ENCODE data around the gene ERICH4.

The ERICH4 gene

DNA sequence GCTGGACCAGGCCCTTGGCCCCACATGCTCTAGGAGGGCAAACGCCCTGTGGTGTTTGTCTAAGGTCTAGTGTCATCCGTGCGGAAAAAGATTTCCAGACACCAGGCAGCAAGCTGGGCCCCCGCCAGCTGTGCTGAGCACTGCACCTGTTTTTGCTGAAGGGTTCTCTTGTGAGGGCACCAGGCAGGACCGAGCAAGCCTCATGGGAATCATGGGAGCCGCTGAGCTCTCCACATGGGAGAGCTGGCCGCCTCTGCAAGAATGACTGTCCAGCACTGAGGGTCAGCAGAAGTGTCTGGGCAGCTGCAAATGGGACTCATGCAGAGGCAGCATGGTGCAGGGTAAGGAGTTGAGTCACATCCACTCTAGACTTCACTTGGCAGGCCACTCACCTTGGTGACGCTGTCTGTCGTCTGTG is 27.8 kb upstream of the ERICH4 start:
- Histone ChIP-seq H3K27me3 (ENCODE audit: control insufficient read depth, insufficient read depth, low read length) (no peaks in the 10 kb centered on the region), H3K4me1 (ENCODE audit: control insufficient read depth, insufficient read depth, low read length) (no peaks in the 10 kb centered on the region), H3K36me3 (ENCODE audit: control insufficient read depth, insufficient read depth, low read length) (peaks cover 56% of the 10 kb centered on the region), H3K4me3 (ENCODE audit: low read depth, low read length) (no peak overlapping the region), H3K27ac (ENCODE audit: low read depth, low read length) (no peak overlapping the region), H3K9ac (ENCODE audit: low read length) (no peak overlapping the region), H3K9me3 (ENCODE audit: control insufficient read depth, insufficient read depth, low read depth, low read length) (no peaks in the 10 kb centered on the region)

DNA sequence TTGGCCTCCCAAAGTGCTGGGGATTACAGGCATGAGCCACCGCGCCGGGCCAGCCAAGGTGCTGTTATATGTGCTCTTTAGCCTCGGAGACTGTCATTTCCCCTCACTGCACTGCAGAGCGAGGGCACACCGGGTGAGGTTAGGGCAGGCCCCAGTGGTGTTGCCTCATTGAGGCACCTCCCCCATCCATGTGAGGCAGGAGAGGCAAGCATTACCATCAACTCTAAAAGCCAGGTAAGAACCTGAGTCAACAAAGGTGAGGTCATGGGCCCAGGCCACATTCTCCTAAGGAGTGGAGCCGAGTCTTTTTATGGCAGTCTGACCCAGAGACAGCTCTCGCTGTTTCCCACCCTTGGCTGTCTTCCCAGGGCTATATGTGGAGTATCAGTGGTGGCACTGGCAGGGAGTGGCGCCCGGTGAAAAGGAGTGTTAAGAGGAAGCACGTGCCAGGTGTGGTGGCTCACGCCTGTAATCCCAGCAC is 26.7 kb upstream of the ERICH4 start:
- Histone ChIP-seq H3K9me3 (ENCODE audit: control insufficient read depth, insufficient read depth, low read depth, low read length) (no peaks in the 10 kb centered on the region), H3K36me3 (ENCODE audit: control insufficient read depth, insufficient read depth, low read length) (peaks cover 50% of the 10 kb centered on the region), H3K4me3 (ENCODE audit: low read depth, low read length) (no peak overlapping the region), H3K27ac (ENCODE audit: low read depth, low read length) (no peak overlapping the region), H3K4me1 (ENCODE audit: control insufficient read depth, insufficient read depth, low read length) (no peaks in the 10 kb centered on the region; the same call in 1 of the 2 replicates), H3K27me3 (ENCODE audit: control insufficient read depth, insufficient read depth, low read length) (no peaks in the 10 kb centered on the region), H3K9ac (ENCODE audit: low read length) (no peak overlapping the region)

DNA sequence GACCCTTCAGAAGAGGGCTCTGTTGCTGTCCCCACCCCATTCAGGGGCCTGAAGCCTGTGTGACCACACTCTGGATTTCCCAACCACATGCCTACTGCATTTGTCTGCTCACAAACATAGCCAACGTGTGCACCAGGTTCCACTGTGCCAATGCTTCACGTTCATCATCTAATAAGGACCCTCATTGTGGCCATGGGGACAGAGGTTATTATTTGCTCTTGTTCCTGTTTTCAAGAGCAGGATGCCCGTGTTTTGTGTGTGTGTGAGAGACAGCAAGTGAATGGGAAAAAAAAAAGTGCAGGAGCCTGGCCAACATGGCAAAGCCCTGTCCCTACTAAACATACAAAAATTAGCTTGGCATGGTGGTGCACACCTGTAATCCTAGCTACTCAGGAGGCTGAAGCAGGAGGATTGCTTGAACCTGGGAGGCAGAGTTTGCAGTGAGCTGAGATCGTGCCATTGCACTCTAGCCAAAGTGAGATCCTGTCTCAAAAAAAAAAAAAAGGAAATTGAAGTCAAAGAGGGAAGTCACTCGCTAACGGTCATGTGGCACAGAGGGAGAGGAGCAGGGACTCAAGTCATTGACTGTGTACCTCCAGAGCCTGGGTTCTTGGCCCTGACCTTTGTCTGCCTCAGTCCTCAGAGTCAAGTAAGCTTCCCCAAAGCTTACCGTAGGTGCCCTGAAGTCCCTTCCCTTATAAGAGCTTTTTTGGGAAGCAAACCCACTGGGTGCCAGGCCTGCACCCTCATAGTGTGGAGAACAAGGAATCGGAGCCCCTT is 22.7 kb upstream of the ERICH4 start:
- no peak overlapping the region for H3K4me3 ChIP-seq (ENCODE audit: low read depth, low read length)
- H3K36me3 ChIP-seq (ENCODE audit: control insufficient read depth, insufficient read depth, low read length): peaks cover 53% of the 10 kb centered on the region
- H3K27me3 ChIP-seq (ENCODE audit: control insufficient read depth, insufficient read depth, low read length): no peaks in the 10 kb centered on the region
- H3K9ac ChIP-seq (ENCODE audit: low read length): no peak overlapping the region
- H3K27ac ChIP-seq (ENCODE audit: low read depth, low read length): no peak overlapping the region
- no peaks in the 10 kb centered on the region; the same call in 1 of the 2 replicates for H3K4me1 ChIP-seq (ENCODE audit: control insufficient read depth, insufficient read depth, low read length)
- no peaks in the 10 kb centered on the region for H3K9me3 ChIP-seq (ENCODE audit: control insufficient read depth, insufficient read depth, low read depth, low read length)

DNA sequence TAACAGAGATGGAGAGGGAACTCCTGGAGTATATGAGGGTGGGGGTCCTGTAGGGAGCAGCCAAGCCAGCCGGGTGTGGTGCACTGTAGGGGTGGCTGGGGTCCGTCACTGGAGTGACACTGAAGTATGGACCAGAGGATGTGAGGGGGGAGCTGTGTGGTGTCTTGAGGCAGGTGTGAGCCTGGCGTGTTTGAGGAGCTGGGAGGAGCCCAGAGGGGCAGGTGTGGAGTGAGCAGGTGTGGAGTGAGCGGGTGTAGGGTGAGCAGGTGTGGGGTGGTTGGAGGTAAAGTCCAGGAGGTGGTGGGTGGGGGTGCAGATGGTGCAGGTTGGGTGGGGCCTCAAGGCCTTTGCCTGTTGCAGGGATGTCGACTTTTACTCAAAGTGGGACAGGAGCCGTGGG is 21.6 kb upstream of the ERICH4 start:
- no peak overlapping the region for H3K27ac ChIP-seq (ENCODE audit: low read depth, low read length)
- H3K36me3 ChIP-seq (ENCODE audit: control insufficient read depth, insufficient read depth, low read length): peaks cover 56% of the 10 kb centered on the region
- H3K9me3 ChIP-seq (ENCODE audit: control insufficient read depth, insufficient read depth, low read depth, low read length): no peaks in the 10 kb centered on the region
- H3K4me1 ChIP-seq (ENCODE audit: control insufficient read depth, insufficient read depth, low read length): no peaks in the 10 kb centered on the region; the same call in 1 of the 2 replicates
- H3K9ac ChIP-seq (ENCODE audit: low read length): no peak overlapping the region
- no peak overlapping the region for H3K4me3 ChIP-seq (ENCODE audit: low read depth, low read length)
- H3K27me3 ChIP-seq (ENCODE audit: control insufficient read depth, insufficient read depth, low read length): no peaks in the 10 kb centered on the region

GRCh38 chr19:41421973-41422372 is 21.0 kb upstream of the ERICH4 start:
- H3K27ac ChIP-seq (ENCODE audit: low read depth, low read length): no peak overlapping the region
- H3K9ac ChIP-seq (ENCODE audit: low read length): no peak overlapping the region
- H3K27me3 ChIP-seq (ENCODE audit: control insufficient read depth, insufficient read depth, low read length): no peaks in the 10 kb centered on the region
- no peak overlapping the region for H3K4me3 ChIP-seq (ENCODE audit: low read depth, low read length)
- H3K36me3 ChIP-seq (ENCODE audit: control insufficient read depth, insufficient read depth, low read length): peaks cover 56% of the 10 kb centered on the region
- H3K9me3 ChIP-seq (ENCODE audit: control insufficient read depth, insufficient read depth, low read depth, low read length): no peaks in the 10 kb centered on the region
- peaks cover 6% of the 10 kb centered on the region for H3K4me1 ChIP-seq (ENCODE audit: control insufficient read depth, insufficient read depth, low read length)

DNA sequence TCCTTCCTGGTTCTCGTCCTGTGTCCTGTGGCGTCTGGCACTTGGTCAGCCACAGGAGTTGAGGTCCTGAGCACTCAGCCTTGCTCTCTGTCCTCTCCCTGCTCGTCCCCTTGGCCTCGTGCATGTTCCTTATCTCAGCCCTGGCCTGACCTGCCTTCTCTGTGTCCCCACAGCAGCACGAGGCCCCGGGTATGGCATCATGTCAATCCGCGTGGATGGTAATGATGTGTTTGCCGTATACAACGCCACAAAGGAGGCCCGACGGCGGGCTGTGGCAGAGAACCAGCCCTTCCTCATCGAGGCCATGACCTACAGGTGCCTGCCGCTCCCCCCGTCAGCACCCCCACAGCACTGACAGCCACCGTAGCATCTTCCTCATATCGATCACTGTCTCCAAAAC is 20.5 kb upstream of the ERICH4 start:
- Histone ChIP-seq H3K9me3 (ENCODE audit: control insufficient read depth, insufficient read depth, low read depth, low read length) (no peaks in the 10 kb centered on the region), H3K27ac (ENCODE audit: low read depth, low read length) (no peak overlapping the region), H3K4me1 (ENCODE audit: control insufficient read depth, insufficient read depth, low read length) (peaks cover 7% of the 10 kb centered on the region), H3K9ac (ENCODE audit: low read length) (no peak overlapping the region), H3K4me3 (ENCODE audit: low read depth, low read length) (no peak overlapping the region), H3K36me3 (ENCODE audit: control insufficient read depth, insufficient read depth, low read length) (peaks cover 51% of the 10 kb centered on the region), H3K27me3 (ENCODE audit: control insufficient read depth, insufficient read depth, low read length) (no peaks in the 10 kb centered on the region)

DNA sequence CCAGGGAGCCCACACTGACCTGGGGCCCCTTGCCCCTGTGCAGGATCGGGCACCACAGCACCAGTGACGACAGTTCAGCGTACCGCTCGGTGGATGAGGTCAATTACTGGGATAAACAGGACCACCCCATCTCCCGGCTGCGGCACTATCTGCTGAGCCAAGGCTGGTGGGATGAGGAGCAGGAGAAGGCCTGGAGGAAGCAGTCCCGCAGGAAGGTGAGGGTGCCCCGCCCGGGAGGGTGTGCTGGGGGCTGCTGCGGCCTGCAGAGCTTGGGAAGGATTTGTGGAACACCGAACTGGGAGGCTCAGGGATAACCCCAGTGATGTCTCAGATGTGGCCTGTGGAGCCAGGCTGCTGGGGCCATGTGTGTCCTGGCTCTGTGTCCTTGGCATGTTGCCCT is 20.0 kb upstream of the ERICH4 start:
- no peaks in the 10 kb centered on the region for H3K27me3 ChIP-seq (ENCODE audit: control insufficient read depth, insufficient read depth, low read length)
- peaks cover 11% of the 10 kb centered on the region for H3K4me1 ChIP-seq (ENCODE audit: control insufficient read depth, insufficient read depth, low read length)
- no peaks in the 10 kb centered on the region for H3K9me3 ChIP-seq (ENCODE audit: control insufficient read depth, insufficient read depth, low read depth, low read length)
- no peak overlapping the region for H3K9ac ChIP-seq (ENCODE audit: low read length)
- peaks cover 51% of the 10 kb centered on the region for H3K36me3 ChIP-seq (ENCODE audit: control insufficient read depth, insufficient read depth, low read length)
- no peak overlapping the region for H3K27ac ChIP-seq (ENCODE audit: low read depth, low read length)
- H3K4me3 ChIP-seq (ENCODE audit: low read depth, low read length): no peak overlapping the region

GRCh38 chr19:41424335-41425173 is 18.4 kb upstream of the ERICH4 start:
- no peaks in the 10 kb centered on the region for H3K9me3 ChIP-seq (ENCODE audit: control insufficient read depth, insufficient read depth, low read depth, low read length)
- peaks cover 42% of the 10 kb centered on the region for H3K36me3 ChIP-seq (ENCODE audit: control insufficient read depth, insufficient read depth, low read length)
- H3K4me3 ChIP-seq (ENCODE audit: low read depth, low read length): no peak overlapping the region
- H3K4me1 ChIP-seq (ENCODE audit: control insufficient read depth, insufficient read depth, low read length): peaks cover 18% of the 10 kb centered on the region
- H3K27me3 ChIP-seq (ENCODE audit: control insufficient read depth, insufficient read depth, low read length): no peaks in the 10 kb centered on the region
- H3K27ac ChIP-seq (ENCODE audit: low read depth, low read length): no peak overlapping the region
- H3K9ac ChIP-seq (ENCODE audit: low read length): no peak overlapping the region

DNA sequence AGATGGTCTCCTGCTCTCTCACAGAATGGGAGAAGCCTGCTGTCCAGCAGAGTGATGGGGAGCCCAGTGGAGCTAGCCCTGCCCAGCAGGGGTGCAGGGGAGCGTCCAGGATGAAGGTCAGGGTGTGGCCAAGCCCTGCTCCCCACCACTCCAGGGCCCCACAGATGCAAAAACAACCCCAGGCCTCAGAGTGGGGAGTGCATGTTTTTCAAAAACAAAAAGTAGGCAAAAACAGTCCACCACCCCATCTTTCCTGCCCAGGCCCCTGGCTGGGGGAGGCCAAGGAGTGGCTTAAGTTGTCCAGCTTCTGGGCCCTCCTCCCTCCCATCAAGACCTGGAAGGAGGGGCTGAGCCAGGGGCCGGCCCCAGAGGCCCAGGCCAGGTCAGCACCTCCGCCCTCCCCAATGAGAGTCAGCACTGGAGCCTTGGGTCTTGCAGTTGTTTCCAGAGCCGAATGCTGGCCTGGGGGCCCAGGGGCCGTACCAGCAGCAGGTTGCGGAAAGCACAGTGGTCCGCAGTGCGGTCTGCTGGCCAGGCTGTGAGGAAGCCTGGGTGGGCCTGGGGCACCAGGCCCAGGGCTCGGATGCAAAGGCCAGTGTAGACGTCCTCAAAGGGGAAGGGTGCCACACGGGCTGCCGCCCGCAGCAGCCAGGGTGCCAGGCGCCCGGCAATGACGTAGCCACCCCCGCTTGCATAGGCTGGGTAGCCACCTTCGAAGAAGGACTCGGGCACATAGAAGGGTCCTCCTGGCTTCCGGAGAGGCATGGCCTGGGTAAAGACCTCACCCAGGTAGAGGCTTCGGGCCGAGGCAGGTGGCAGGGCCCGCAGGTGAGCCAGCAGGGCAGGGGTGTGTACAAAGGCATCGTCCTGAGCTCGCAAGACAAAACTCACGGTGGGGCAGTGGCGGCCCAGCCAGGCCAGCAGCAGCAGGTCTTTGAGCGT is 17.5 kb upstream of the ERICH4 start:
- Histone ChIP-seq H3K27me3 (ENCODE audit: control insufficient read depth, insufficient read depth, low read length) (no peaks in the 10 kb centered on the region), H3K4me1 (ENCODE audit: control insufficient read depth, insufficient read depth, low read length) (peaks cover 18% of the 10 kb centered on the region), H3K27ac (ENCODE audit: low read depth, low read length) (no peak overlapping the region), H3K36me3 (ENCODE audit: control insufficient read depth, insufficient read depth, low read length) (peaks cover 37% of the 10 kb centered on the region), H3K9me3 (ENCODE audit: control insufficient read depth, insufficient read depth, low read depth, low read length) (no peaks in the 10 kb centered on the region), H3K9ac (ENCODE audit: low read length) (no peak overlapping the region), H3K4me3 (ENCODE audit: low read depth, low read length) (no peak overlapping the region)

GRCh38 chr19:41426116-41426841 is 16.7 kb upstream of the ERICH4 start:
- Histone ChIP-seq H3K36me3 (ENCODE audit: control insufficient read depth, insufficient read depth, low read length) (peaks cover 40% of the 10 kb centered on the region), H3K27ac (ENCODE audit: low read depth, low read length) (peak overlapping the region; percentile 42; the same call in 1 of the 2 replicates), H3K27me3 (ENCODE audit: control insufficient read depth, insufficient read depth, low read length) (no peaks in the 10 kb centered on the region), H3K9ac (ENCODE audit: low read length) (peak overlapping the region; percentile 72), H3K4me1 (ENCODE audit: control insufficient read depth, insufficient read depth, low read length) (peaks cover 18% of the 10 kb centered on the region), H3K4me3 (ENCODE audit: low read depth, low read length) (peak overlapping the region; percentile 67), H3K9me3 (ENCODE audit: control insufficient read depth, insufficient read depth, low read depth, low read length) (no peaks in the 10 kb centered on the region)
